ENCODE measurements around the gene PPM1E. TPM values are rescaled to one million over a fixed set of nuclear protein-coding genes. Genes with fewer than 3 reads are reported as not detected.

PPM1E gene
- total RNA-seq, 1 donor from 2014 or later: 0.30 TPM

GRCh38 chr17:58980706-58981481 lies 225.2 kb downstream of the PPM1E start:
- Histone ChIP-seq H3K27ac (no peak overlapping the region), H3K4me3 (no peak overlapping the region), H3K9me3 (no peaks in the 10 kb centered on the region), H3K36me3 (no peaks in the 10 kb centered on the region), H3K4me1 (no peaks in the 10 kb centered on the region), H3K27me3 (ENCODE audit: low read depth) (no peaks in the 10 kb centered on the region)
- no peak for ATAC-seq
- DNase-seq: no peak
- TF ChIP-seq CTCF (IDR thresholded peaks at IDR 0.05): no peak
- intact Hi-C loops (cut with DNase I): no loop called here

DNA sequence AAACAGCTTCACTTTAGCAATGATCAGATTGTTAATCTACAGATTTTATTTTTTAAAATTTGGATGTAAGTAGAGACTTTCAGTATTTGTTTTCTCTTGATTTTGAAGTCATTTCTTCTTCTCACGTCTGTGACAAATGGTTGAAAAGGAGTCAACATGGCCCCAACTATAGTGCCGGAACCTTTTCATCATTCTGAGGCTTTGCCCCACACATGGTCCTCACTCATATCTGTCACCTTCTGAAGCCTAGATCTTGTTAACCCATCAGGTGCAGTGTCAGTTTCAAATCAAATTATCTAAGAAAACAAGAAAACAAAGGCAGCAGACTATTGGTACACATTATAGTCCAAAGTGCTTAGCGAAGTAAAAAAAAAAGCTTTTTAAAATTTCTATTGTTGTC lies 227.0 kb downstream of the PPM1E start:
- no peaks in the 10 kb centered on the region for H3K27me3 ChIP-seq (ENCODE audit: low read depth)
- no peaks in the 10 kb centered on the region for H3K36me3 ChIP-seq
- H3K27ac ChIP-seq: no peak overlapping the region
- ATAC-seq: no peak
- intact Hi-C loops (cut with DNase I): no loop called here
- H3K4me1 ChIP-seq: no peaks in the 10 kb centered on the region
- H3K9me3 ChIP-seq: no peaks in the 10 kb centered on the region
- no peak for TF ChIP-seq CTCF (IDR thresholded peaks at IDR 0.05)
- no peak for DNase-seq
- no peak overlapping the region for H3K4me3 ChIP-seq

- no peaks in the 10 kb centered on the region for H3K4me1 ChIP-seq
- intact Hi-C loops (cut with DNase I): no loop called here
- no peak overlapping the region for H3K4me3 ChIP-seq
- no peak overlapping the region for H3K27ac ChIP-seq
- DNase-seq: no peak
- no peaks in the 10 kb centered on the region for H3K9me3 ChIP-seq
- no peak for TF ChIP-seq CTCF (IDR thresholded peaks at IDR 0.05)
- H3K36me3 ChIP-seq: no peaks in the 10 kb centered on the region
- H3K27me3 ChIP-seq (ENCODE audit: low read depth): no peaks in the 10 kb centered on the region
- no peak for ATAC-seq
These were observed 229.7 kb downstream of the PPM1E start for GRCh38 chr17:58985367-58985766.

GRCh38 chr17:58985971-58986370 lies 230.3 kb downstream of the PPM1E start:
- DNase-seq (no peak), ATAC-seq (no peak)
- Histone ChIP-seq H3K4me1 (no peaks in the 10 kb centered on the region), H3K36me3 (no peaks in the 10 kb centered on the region), H3K27me3 (ENCODE audit: low read depth) (no peaks in the 10 kb centered on the region), H3K4me3 (no peak overlapping the region), H3K27ac (no peak overlapping the region), H3K9me3 (no peaks in the 10 kb centered on the region)
- TF ChIP-seq CTCF (IDR thresholded peaks at IDR 0.05): no peak
- intact Hi-C loops (cut with DNase I): no loop called here

DNA sequence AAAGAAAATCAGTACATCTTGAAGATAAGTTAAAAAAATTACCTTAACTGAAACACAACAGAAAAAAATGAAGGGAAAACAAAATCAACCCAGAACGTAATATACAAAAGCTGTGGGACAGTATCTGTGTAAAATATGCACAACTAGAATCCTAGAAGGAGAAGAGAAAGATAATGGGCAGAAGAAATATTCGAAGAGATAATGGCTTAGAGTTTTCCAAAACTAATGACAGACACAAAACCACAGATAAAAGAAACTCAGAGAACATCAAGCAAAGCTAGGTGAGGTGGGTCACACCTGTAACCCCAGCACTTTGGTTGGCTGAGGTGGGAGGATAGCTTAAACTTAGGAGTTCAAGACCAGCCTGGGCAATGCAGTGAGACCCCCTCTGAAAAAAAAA lies 234.0 kb downstream of the PPM1E start:
- no peak overlapping the region for H3K4me3 ChIP-seq
- TF ChIP-seq CTCF (IDR thresholded peaks at IDR 0.05): no peak
- no peaks in the 10 kb centered on the region for H3K9me3 ChIP-seq
- no peaks in the 10 kb centered on the region for H3K27me3 ChIP-seq (ENCODE audit: low read depth)
- H3K4me1 ChIP-seq: no peaks in the 10 kb centered on the region
- ATAC-seq (no peak), DNase-seq (no peak)
- no peak overlapping the region for H3K27ac ChIP-seq
- intact Hi-C loops (cut with DNase I): no loop called here
- H3K36me3 ChIP-seq: no peaks in the 10 kb centered on the region

Data from lower lobe of right lung (tissue), 2 donors.